Coronary artery (tissue), 2 donors: ENCODE data around the gene CNOT6L.

Source experiments
- DNase-seq: peaks from one replicate; pipeline ENCODE4 v3.0.0-alpha.2; 2017; ENCODE audit warnings: low spot score
- H3K27ac ChIP-seq, 2 donors: fragments of 200-600 bp; sonication (generic); one replicate each; pipeline ENCODE4 v1.5.1; 2016 to 2019
- H3K4me3 ChIP-seq: fragments of 200-600 bp; sonication (generic); 2 replicates; pipeline ENCODE4 v1.5.1; 2016; ENCODE audit warnings: mild to moderate bottlenecking, moderate library complexity
- TF ChIP-seq, protein P1 (sequence below): fragments of 200-600 bp; sonication (generic); IDR thresholded peaks from one replicate; pipeline ENCODE4 v1.5.1; 2019; ENCODE audit warnings: antibody characterized with exemption

CNOT6L gene

DNA sequence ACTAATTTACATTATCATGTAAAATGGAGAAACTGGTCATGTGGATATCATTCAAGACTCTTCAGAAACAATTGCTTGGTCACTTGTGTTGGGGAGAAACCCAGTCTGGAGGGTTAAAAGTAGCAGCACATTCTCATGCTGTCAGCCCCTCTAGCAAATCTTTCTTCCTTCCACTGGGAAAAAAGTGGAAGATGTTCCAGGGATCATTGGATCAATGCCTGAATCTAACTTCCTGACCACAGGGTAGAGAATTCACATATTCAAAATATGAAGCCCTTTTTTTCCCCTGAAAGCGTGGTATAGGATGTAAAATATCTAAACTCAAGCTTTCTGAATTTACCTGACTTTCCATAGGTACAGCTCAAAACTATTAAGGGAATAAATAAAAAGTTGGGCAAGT, 115.5 kb downstream of the CNOT6L start:
- TF ChIP-seq, protein P1, sequence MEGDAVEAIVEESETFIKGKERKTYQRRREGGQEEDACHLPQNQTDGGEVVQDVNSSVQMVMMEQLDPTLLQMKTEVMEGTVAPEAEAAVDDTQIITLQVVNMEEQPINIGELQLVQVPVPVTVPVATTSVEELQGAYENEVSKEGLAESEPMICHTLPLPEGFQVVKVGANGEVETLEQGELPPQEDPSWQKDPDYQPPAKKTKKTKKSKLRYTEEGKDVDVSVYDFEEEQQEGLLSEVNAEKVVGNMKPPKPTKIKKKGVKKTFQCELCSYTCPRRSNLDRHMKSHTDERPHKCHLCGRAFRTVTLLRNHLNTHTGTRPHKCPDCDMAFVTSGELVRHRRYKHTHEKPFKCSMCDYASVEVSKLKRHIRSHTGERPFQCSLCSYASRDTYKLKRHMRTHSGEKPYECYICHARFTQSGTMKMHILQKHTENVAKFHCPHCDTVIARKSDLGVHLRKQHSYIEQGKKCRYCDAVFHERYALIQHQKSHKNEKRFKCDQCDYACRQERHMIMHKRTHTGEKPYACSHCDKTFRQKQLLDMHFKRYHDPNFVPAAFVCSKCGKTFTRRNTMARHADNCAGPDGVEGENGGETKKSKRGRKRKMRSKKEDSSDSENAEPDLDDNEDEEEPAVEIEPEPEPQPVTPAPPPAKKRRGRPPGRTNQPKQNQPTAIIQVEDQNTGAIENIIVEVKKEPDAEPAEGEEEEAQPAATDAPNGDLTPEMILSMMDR = no peak
- no peak for DNase-seq
- H3K4me3 ChIP-seq = no peak overlapping the region
- no peak overlapping the region for H3K27ac ChIP-seq

- TF ChIP-seq, protein P1 = no peak
- H3K4me3 ChIP-seq = no peak overlapping the region
- no peak for DNase-seq
- no peak overlapping the region for H3K27ac ChIP-seq
Observed at GRCh38 chr4:77701121-77701520, 118.0 kb downstream of the CNOT6L start.

DNA sequence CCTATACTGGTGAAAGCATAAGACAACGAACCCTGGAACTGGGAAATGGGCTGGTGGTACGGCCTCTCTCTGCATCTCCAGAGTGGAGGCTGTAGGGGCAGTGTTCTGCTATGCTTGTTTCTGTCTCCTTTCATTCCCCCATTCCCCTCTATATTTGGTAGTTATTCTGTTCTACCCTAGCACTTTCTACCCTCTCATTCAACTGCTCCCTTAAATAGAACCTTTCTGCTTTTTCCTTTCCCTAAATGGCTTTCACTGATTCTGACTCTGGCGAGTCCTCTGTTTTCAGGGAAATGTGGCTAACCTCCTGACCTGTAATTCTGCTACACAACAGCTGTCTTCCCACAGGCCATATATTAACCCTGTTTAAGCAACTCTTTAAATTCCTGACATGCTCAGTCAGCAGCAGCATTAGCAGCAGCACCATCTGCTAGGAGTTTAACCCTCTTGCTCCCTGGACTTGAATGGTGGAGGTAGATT, 119.4 kb downstream of the CNOT6L start:
- TF ChIP-seq, protein P1 = no peak
- Histone ChIP-seq H3K4me3 (no peak overlapping the region), H3K27ac (no peak overlapping the region)
- no peak for DNase-seq

GRCh38 chr4:77697860-77698590, 121.1 kb downstream of the CNOT6L start:
- Histone ChIP-seq H3K27ac (no peak overlapping the region), H3K4me3 (peak overlapping the region; percentile 16)
- TF ChIP-seq, protein P1 = no peak
- no peak for DNase-seq

DNA sequence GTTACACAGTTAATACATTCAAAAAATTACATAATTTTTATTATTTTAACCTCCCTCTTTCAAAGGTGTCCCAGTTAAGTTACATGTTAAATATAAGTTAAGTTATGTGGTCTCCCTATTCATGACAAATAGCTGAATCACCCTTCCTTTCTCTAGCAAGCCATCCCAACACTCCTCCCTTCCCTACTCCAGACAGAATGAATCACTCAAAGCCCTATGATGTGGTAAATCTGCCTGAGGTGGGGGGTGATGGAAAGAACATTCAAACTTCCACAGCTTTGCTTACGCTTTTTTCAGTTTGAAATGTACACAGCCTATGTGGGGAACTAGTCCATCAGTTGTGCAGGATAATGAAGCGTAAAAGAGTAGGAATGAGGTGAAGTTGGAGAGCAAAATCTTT, 123.4 kb downstream of the CNOT6L start:
- DNase-seq = no peak
- TF ChIP-seq, protein P1 = no peak
- no peak overlapping the region for H3K27ac ChIP-seq

DNA sequence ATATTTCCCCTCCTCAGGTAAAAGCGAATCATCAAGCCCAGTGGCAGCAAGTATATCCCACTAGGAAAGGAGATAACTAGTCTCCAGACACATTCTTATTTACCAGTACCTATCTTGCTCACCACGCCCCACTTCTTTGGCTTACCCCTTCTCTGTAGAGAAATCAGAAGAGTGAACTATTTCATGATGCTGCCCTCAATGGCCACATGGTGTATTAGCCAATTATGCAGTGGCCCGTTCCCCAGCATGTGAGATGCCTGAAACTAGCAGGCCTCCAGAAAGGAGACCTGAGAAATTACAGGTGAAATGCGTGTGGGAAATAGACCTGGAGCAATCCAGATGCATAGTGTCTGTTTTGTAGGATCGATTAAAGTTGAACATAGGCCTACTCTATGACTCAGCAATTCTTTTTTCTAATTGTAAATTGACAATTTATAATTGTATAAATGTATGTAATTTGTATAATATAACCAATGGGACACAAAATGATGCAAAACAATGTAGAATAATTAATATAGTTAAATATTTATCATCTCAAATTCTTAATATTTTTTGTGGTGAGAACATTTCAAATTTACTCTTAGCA, 126.2 kb downstream of the CNOT6L start:
- DNase-seq = no peak
- TF ChIP-seq, protein P1 = no peak
- Histone ChIP-seq H3K4me3 (no peak overlapping the region), H3K27ac (no peak overlapping the region)

More for the DNA sequence above, 123.4 kb downstream of the CNOT6L start:
- H3K4me3 ChIP-seq = no peak overlapping the region

GRCh38 chr4:77681792-77682191, 137.4 kb downstream of the CNOT6L start:
- no peak for DNase-seq
- TF ChIP-seq, protein P1 = no peak
- no peak overlapping the region for H3K27ac ChIP-seq
- H3K4me3 ChIP-seq = no peak overlapping the region
